ENCODE data around the gene RAP1B.

RAP1B gene

GRCh38 chr12:68610370-68611093 lies at the start of gene RAP1B:
Gene RAP1B, plus strand, starts transcription at chr12:68610899. Its CDS starts 37,826 bp downstream, at chr12:68648725.
- peak; percentile 91 to 94 for DNase-seq

GRCh38 chr12:68561830-68562229 lies 48.9 kb upstream of the RAP1B start:
- no peak for DNase-seq

DNA sequence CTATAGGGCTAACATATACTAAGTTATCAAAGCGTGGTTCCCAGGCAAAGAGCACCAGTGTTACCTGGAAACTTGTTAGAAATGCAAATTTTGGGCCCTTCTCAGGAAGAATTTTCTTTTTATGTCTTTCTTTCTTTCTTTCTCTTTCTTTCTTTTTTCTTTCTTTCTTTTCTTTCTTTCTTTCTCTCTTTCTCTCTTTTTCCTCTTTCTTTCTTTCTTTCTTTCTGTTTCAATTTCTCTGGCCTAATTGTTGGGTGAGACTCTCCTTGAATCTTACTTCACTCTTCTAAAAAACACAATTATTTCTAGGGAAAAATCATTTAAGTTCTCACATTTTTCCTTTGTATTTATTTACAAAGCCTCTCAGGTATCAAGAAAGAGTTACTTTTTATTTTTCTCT lies 46.5 kb upstream of the RAP1B start:
- DNase-seq, result no peak

DNA sequence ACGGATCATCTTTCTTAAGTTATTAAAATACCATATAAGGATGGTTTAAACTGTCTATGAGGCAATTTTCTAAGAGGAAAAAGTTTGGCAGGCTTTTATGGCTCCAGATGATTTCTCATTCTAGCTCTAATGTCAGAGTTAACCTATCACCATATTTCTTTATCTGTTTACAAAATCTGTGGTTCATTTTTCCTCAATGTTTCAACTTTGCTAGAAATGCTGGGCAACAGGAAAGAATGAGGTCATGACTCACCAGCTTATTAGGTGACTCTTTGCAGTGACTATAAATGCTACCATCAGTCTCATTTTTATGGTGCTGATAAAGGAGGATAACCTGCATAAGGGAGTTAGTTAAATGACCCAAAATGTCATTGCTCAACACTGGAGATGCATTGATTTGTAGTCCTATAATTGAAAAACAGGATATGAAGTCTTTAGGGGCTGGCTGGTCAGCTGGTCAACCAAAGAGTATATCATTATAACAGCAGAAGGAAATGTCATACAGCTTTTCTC lies 45.3 kb upstream of the RAP1B start:
- peak in 1 of 2 donors; percentile 41 for DNase-seq

GRCh38 chr12:68568922-68569569 lies 41.7 kb upstream of the RAP1B start:
- no peak for DNase-seq

- DNase-seq, result no peak
These were observed 38.0 kb upstream of the RAP1B start for GRCh38 chr12:68572661-68573060.

DNA sequence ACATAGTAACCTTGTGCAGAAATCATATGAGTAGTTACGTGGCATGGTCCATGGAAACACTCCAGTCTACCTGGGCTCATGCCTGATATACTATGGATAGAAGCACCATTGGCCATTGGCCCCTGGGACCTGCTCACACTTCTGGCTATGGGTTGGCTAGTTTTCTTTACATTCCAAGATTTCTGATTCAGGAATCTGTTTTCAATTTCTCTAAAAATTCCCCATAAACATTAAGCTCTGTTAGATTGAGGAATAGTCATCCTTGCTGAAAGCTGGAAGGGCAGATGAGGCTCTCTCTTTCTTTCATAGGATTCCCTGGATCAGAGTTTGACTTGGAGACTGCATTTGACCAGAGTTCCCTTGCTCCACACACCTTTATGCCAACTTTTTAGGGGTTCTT lies 37.3 kb upstream of the RAP1B start:
- DNase-seq, result no peak

GRCh38 chr12:68577949-68578348 lies 32.8 kb upstream of the RAP1B start:
- no peak for DNase-seq

DNA sequence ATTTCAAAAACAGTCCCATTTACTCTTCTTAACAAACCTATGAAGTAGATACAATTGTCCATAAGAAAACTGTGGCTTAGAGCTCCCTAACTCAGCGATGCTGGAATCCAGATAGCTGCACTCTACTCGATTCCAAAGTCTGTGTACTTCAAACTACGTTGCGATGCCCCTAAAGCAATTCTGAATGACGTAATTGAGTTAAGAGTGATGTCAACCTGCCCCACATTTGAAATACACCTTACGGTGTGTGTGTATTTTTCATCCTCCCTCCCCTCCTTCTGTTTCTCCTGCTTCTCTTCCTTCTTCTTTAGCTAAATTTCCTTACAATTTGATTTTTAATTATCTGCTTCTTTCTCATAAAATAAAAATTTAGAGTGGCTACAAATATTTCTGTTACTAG lies 31.9 kb upstream of the RAP1B start:
- no peak for DNase-seq

- no peak for DNase-seq
These were observed 31.4 kb upstream of the RAP1B start for GRCh38 chr12:68579254-68579653.

DNA sequence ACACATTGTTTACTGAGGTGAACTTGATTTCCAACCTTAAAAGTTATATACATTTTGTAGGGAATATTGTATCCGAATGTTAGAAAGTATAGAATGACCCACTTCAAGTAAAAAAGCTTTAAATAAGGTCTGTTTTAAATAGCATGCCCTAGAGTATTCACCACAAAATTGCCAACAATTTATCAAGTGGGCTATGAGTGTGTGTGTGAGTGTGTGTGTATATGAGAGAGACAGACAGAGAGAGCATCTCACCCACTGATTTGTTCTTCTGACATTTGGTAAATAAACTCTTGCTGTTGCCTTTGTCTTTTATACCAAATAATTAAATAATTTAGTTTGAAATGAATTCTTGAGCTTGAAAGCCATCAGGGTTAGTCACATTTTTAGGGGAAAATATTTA lies 29.8 kb upstream of the RAP1B start:
- DNase-seq, result no peak

GRCh38 chr12:68581926-68582325 lies 28.8 kb upstream of the RAP1B start:
- DNase-seq, result no peak

DNA sequence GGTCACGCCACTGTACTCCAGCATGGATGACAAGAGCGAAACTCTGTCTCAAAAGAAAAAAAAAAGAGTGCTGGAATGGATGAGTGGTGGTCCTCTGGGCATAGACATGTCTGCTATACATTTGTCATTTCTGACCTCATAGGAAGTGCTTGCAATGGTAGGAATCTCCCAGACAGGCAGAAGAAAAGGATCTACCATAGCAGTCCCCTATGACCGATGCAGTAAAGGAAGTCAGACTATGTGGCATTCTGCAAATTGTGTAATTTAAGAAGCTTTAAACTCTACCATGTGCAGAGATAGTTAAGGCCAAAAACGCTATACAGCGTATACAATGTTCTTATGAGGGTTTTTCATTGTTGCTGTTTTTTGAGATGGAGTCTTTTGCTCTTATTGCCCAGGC lies 24.7 kb upstream of the RAP1B start:
- DNase-seq, result peak; percentile 46 to 72

- peak; percentile 62 to 65 for DNase-seq
These were observed 23.2 kb upstream of the RAP1B start for GRCh38 chr12:68587448-68587873.

DNA sequence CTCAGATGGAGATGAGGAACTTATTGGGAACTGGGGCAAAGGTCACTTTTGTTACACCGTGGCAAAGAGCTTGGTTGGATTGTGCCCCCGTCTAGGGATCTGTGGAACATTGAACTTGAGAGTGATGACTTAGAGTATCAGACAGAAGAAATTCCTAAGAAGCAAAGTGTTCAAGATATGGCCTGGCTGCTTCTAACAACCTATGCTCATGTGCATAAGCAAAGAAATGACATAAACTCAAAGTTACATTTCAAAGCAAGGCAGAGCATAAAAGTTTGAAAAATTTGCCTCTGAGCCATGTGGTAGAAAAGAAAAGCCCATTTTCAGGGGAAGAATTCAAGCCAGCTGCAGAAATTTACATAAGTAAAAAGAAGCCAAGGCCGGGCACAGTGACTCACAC lies 21.5 kb upstream of the RAP1B start:
- no peak for DNase-seq

GRCh38 chr12:68591734-68592418 lies 18.8 kb upstream of the RAP1B start:
- no peak for DNase-seq

DNA sequence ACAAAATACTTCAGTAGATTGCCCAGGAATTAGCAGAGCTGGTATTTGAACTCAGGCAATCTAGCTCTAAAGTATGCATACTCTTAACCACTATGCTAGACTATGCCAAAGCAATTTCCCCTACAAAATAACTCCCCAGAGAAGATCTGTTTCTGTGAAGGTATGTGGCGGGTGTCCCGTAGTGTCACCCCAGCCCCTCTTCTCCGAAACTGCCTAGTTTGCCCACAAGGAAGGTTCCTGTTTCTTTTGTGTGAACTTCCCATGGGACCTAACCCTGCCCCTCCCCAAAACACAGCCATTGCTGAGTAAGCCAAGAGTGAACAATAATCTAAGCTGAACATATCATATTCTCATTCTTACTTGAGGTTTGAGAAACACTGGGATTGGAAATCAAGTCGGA lies 15.5 kb upstream of the RAP1B start:
- DNase-seq, result no peak

DNA sequence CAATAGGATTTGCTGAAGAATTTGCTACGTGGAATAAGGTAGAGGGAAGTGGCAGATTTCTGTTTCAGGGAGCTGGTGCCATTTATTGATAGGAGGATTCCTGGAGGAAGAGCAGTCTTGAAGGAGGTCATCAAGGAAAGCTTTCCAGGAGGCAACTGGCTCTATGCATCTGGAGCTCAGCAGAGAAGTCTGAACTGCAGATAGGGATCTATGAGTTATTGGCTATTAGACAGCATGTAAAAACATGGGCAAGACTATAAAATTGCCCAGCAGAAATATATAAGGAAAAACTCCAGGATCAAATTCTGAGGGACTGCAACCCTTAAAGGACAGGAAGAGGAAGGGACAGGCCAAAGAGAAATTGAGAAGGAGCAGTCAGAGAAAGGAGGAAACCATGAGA lies 8.9 kb upstream of the RAP1B start:
- no peak for DNase-seq

- peak; percentile 42 to 58 for DNase-seq
These were observed 8.0 kb upstream of the RAP1B start for GRCh38 chr12:68602720-68603119.

- peak; percentile 32 to 75 for DNase-seq
These were observed 2.5 kb upstream of the RAP1B start for GRCh38 chr12:68608191-68608590.

- peak; percentile 49 to 62 for DNase-seq
These were observed 715 bp upstream of the RAP1B start for GRCh38 chr12:68609998-68610369.

GRCh38 chr12:68611094-68611805 lies 551 bp downstream of the RAP1B start:
- peak; percentile 77 to 79 for DNase-seq

- DNase-seq, result no peak
These were observed 1.1 kb downstream of the RAP1B start for GRCh38 chr12:68611806-68612160.
